ENCODE results near the gene PELI3. TPM values are rescaled to one million over a fixed set of nuclear protein-coding genes. Genes with fewer than 3 reads are reported as not detected.

The PELI3 gene
- total and polyA plus RNA-seq, 10 of the 15 experiments (the other 5 are each of a cell fraction or from before 2014, with no cell fraction given), result 0.14 to 1.5 (median 0.66) TPM

- in situ Hi-C loops (cut with MboI) (no loop called here), intact Hi-C loops (cut with micrococcal nuclease; ENCODE audit: unreplicated experiment) (loop anchor here (1.0 to 10.0 kb wide), 2 partner anchors 42 to 236 kb away; partner anchors contain the start of genes DPP3 and RBM4B)
- RAD21 ChIA-PET (ENCODE audit: unreplicated experiment), result interaction anchor here (0.7 to 2.2 kb wide), 13 partner anchors 17 to 240 kb away, joined by 3 to 23 read pairs (median 7); partner anchors contain the start of genes DPP3, NPAS4, PELI3 and RBM4B
- 7% methylated on average over 44 of the region's 45 CpGs for WGBS (ENCODE audit: insufficient coverage, insufficient replicate concordance, low lambda C conversion rate, missing lambda C conversion rate)
- no peaks in the 10 kb centered on the region; the same call in 2 of the 3 replicates for H3K9me3 ChIP-seq (replicated peaks; ENCODE audit: control insufficient read depth, insufficient read depth, low read length)
- peak within 1 kb of the TSS; percentile 98 for H3K4me3 ChIP-seq
- H3K9ac ChIP-seq (ENCODE audit: control insufficient read depth, insufficient read depth, low read length), result peak within 1 kb of the TSS; percentile 75
- H3K27me3 ChIP-seq (replicated peaks in 1 of 2; ENCODE audit: control insufficient read depth in 2 of 2, insufficient read depth in 2 of 2, low read length in 1 of 2), result no peaks in the 10 kb centered on the region; a peak in 1 of 4 replicates
- peak; percentile 95 for DNase-seq (ENCODE audit: low read depth, low spot score)
- POLR2A ChIA-PET, result interaction anchor here (0.5 to 1.4 kb wide), 12 partner anchors 10 to 239 kb away, joined by 3 to 7 read pairs (median 3); partner anchors contain the start of genes DPP3, NPAS4, PELI3 and RBM4B
- BruUV-seq (replicated peaks), result no TSS peak
- H2AFZ ChIP-seq (ENCODE audit: control insufficient read depth, low read depth, low read length), result peak within 1 kb of the TSS; percentile 97
- SMC1A ChIA-PET (ENCODE audit: uncharacterized antibody, unreplicated experiment), result interaction anchor here (0.7 to 1.7 kb wide), 19 partner anchors 8 to 405 kb away, joined by 3 to 8 read pairs (median 4); partner anchors contain the start of genes BRMS1, DPP3, NPAS4 and RBM4B
- peaks cover 0 to 2% of the 10 kb centered on the region in 2 experiments; a peak in 3 of 4 replicates for H3K36me3 ChIP-seq (ENCODE audit: control insufficient read depth in 2 of 2, insufficient read depth in 2 of 2, low read length in 1 of 2)
- H3K4me1 ChIP-seq (ENCODE audit: control insufficient read depth, insufficient read depth, low read length), result no peaks in the 10 kb centered on the region
- peaks cover 5% of the 10 kb centered on the region for H3K79me2 ChIP-seq (ENCODE audit: control insufficient read depth, insufficient read depth, low read length)
- peak within 1 kb of the TSS; percentile 85 for H3K27ac ChIP-seq (ENCODE audit: control insufficient read depth, insufficient read depth)
- CTCF ChIA-PET, result interaction anchor here (0.7 to 5.1 kb wide), 23 partner anchors 9 to 417 kb away, joined by 3 to 46 read pairs (median 6); partner anchors contain the start of genes DPP3, PELI3, RBM4B and YIF1A
- peak; percentile 100 for FAIRE-seq
- peak; percentile 99 for ATAC-seq
- peak within 1 kb of the TSS; percentile 98 for H3K4me2 ChIP-seq (ENCODE audit: control insufficient read depth, insufficient read depth)
- H4K20me1 ChIP-seq (ENCODE audit: control insufficient read depth, insufficient read depth), result no peaks in the 10 kb centered on the region
- TF ChIP-seq ZNF207 (IDR thresholded peaks at IDR 0.05; ENCODE audit: borderline replicate concordance) (peak; percentile 99), HCFC1 (IDR thresholded peaks at IDR 0.05; ENCODE audit: low read length) (peak; percentile 96), SUPT20H (IDR thresholded peaks at IDR 0.05; ENCODE audit: borderline replicate concordance, control insufficient read depth, low read depth, low read length) (no peak), CBX3 (IDR thresholded peaks at IDR 0.05; ENCODE audit: borderline replicate concordance, low read depth) (no peak), E4F1 (IDR thresholded peaks at IDR 0.05; ENCODE audit: borderline replicate concordance, partially characterized antibody) (peak; percentile 75), TARDBP (IDR thresholded peaks at IDR 0.05; ENCODE audit: borderline replicate concordance) (peak; percentile 68; the same call in 1 of the 2 replicates), CBX5 (IDR thresholded peaks at IDR 0.05; ENCODE audit: low read depth) (no peak), YY1 (IDR thresholded peaks at IDR 0.05; ENCODE audit: low read depth, low read length) (peak; percentile 97), NFIC (IDR thresholded peaks at IDR 0.05; ENCODE audit: low read depth, low read length) (no peak; the same call in 1 of the 2 replicates), ZBTB33 (IDR thresholded peaks at IDR 0.05) (peak; percentile 94), NR2C2 (IDR thresholded peaks at IDR 0.05; ENCODE audit: borderline replicate concordance, control insufficient read depth, insufficient read length, low read depth) (peak; percentile 78), EZH2 (IDR thresholded peaks at IDR 0.05; ENCODE audit: borderline replicate concordance, control insufficient read depth, low read depth, low read length) (no peak), ATF7 (IDR thresholded peaks at IDR 0.05; ENCODE audit: low read depth) (peak; percentile 52; the same call in 1 of the 2 replicates), SIN3A (IDR thresholded peaks at IDR 0.05; ENCODE audit: low read depth, low read length) (peak; percentile 64; the same call in 1 of the 2 replicates), MYB (IDR thresholded peaks at IDR 0.05; ENCODE audit: borderline replicate concordance, low read depth, low read length) (peak; percentile 98), HDAC6 (IDR thresholded peaks at IDR 0.05; ENCODE audit: unreplicated experiment) (peak; percentile 82), POU2F2 (IDR thresholded peaks at IDR 0.05; ENCODE audit: borderline replicate concordance, low read depth, low read length) (peak; percentile 65; the same call in 1 of the 3 replicates), NR2F1 (conservative IDR thresholded peaks at IDR 0.05) (peak; percentile 100)
These were observed 27.9 kb upstream of the PELI3 start, which contains the start of gene MRPL11 for GRCh38 chr11:66438504-66439466. Gene MRPL11, minus strand, starts transcription at chr11:66438848. Its CDS starts 94 bp downstream, at chr11:66438754.

Measured in GM12878 (cell line).